HL-60/S4 treated with retinoic acid at 250 ng/mL for 4 days and 3 days (cell line): ENCODE measurements around the gene P4HA1.
"Not testable (repeated sequence)": the region's sequence is repeated elsewhere in the genome, so short reads cannot be mapped to it uniquely, and the experiment has no call there.

Experiments used
- in situ Hi-C: fragments of 300-500 bp; cut with MboI; formaldehyde crosslinking; loops from 2 replicates; pipeline ENCODE4 v1.7.0; 2022; ENCODE audit warnings: low sequenced_read_pairs

The P4HA1 gene

GRCh38 chr10:72984618-72985017, 112.0 kb downstream of the P4HA1 start:
- in situ Hi-C loops: not testable (repeated sequence)

GRCh38 chr10:72981882-72982529, 114.7 kb downstream of the P4HA1 start:
- in situ Hi-C loops: no loop called here

GRCh38 chr10:72981028-72981881, 115.4 kb downstream of the P4HA1 start:
- in situ Hi-C loops: no loop called here

GRCh38 chr10:72980348-72980747, 116.3 kb downstream of the P4HA1 start:
- in situ Hi-C loops: no loop called here

GRCh38 chr10:72979709-72980108, 117.0 kb downstream of the P4HA1 start:
- in situ Hi-C loops: no loop called here

GRCh38 chr10:72976886-72977285, 119.8 kb downstream of the P4HA1 start:
- in situ Hi-C loops: no loop called here
